ENCODE results near the gene MED9.
"Not testable (repeated sequence)": the region's sequence is repeated elsewhere in the genome, so short reads cannot be mapped to it uniquely, and the experiment has no call there.

Gene MED9

DNA sequence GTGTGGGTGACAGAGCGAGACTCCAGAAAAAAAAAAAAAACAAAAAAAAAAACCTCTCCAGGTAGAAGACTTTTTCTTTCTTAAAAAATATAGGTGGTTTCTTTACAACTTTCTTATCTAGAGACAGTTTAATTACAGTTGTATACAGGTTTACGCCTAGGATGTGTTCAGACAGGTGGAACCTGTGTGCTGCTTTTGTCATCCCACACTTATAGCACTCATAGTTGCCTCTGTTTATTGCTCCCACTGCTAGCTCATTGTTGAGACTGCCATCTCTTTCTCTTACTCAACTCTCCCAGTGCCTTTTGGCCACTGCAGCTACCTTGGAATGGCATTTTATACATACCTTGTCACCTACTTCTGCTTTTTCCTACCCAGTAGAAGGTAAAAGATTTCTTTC, 19.1 kb upstream of the MED9 start:
- no peaks in the 10 kb centered on the region for H3K9me3 ChIP-seq (ENCODE audit: control insufficient read depth, insufficient read depth, low read length)
- no peaks in the 10 kb centered on the region for H3K27me3 ChIP-seq (ENCODE audit: control insufficient read depth, insufficient read depth, low read length)
- no peak overlapping the region for H3K4me3 ChIP-seq (ENCODE audit: low read depth, low read length)
- H3K9ac ChIP-seq (ENCODE audit: low read depth, low read length), result no peak overlapping the region
- no peaks in the 10 kb centered on the region for H3K4me1 ChIP-seq (ENCODE audit: control insufficient read depth, insufficient read depth, low read length)
- no peaks in the 10 kb centered on the region for H3K36me3 ChIP-seq (ENCODE audit: control insufficient read depth, insufficient read depth, low read length)

DNA sequence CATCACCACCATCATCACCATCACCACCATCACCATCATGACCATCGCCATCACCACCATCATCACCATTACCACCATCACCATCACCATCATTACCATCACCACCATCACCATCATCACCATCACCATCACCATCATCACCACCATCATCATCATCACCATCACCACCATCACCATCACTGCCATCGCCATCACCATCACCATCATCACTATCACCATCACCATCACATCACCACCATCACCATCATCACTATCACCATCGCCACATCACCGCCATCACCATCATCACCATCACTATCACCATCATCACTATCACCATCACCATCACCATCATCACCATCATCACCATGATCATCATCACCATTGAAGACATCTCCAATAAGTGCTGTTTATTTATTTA, 16.8 kb upstream of the MED9 start:
- no peaks in the 10 kb centered on the region for H3K4me1 ChIP-seq (ENCODE audit: control insufficient read depth, insufficient read depth, low read length)
- no peaks in the 10 kb centered on the region for H3K36me3 ChIP-seq (ENCODE audit: control insufficient read depth, insufficient read depth, low read length)
- no peak overlapping the region for H3K4me3 ChIP-seq (ENCODE audit: low read depth, low read length)
- no peak overlapping the region for H3K9ac ChIP-seq (ENCODE audit: low read depth, low read length)
- no peaks in the 10 kb centered on the region for H3K9me3 ChIP-seq (ENCODE audit: control insufficient read depth, insufficient read depth, low read length)
- no peaks in the 10 kb centered on the region for H3K27me3 ChIP-seq (ENCODE audit: control insufficient read depth, insufficient read depth, low read length)

DNA sequence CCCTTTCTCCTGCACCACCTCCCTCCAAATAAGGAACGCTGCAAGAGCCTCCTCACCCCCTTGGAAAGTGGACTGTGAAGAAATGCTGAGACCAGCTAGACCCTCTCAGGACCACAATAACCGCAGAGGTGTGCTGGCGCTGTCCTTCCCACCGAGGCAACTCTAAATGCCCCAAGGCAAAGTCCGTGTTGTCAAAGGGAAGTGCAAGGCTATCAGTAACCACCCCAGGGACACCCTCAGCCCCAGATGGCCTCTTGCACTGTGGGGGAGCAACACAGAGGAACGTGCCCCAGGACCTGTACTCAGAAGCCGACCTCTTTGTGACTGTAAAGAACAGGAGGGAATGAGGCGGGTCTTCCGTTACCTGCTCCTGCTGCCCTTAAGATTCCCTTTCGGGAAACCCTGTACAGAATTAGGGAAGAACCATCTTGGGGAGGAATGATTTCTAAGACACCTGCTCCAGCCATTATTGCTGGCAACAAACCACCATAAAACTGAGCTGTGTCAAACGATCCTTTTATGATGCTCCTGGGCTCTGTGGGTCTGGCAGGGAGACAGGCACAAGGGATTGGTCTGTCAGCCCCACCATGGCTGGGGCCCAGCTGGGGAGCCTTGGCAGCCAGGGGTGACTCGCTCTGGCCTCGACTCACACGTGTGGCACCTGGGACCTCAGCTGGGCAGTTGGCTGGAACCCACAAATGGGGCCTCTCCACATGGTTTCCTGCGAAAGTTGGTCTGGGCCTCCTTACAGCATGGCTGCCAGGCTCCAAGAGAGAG, 14.6 kb upstream of the MED9 start:
- Histone ChIP-seq H3K27me3 (ENCODE audit: control insufficient read depth, insufficient read depth, low read length) (no peaks in the 10 kb centered on the region), H3K36me3 (ENCODE audit: control insufficient read depth, insufficient read depth, low read length) (no peaks in the 10 kb centered on the region)

DNA sequence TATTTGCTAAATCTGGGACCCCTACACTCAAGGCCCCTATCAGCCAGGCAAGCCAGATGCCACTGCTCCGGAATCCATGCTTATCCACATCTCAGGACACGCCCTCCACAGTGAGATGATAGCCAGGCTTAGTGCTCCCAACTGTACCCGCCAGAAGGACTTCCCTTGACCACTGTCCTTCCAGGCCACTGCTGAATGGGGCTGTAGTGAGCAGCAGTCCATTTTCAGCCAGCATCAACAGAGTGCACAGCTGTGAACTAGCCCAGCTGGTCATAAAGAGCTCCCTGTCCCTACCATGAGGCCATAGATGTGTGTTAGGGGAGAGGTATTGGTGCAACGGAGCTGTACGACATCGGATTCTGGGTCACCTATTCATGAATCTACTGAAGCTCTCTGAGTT, 13.0 kb upstream of the MED9 start:
- Histone ChIP-seq H3K4me3 (ENCODE audit: low read depth, low read length) (no peak overlapping the region), H3K9me3 (ENCODE audit: control insufficient read depth, insufficient read depth, low read length) (no peaks in the 10 kb centered on the region), H3K36me3 (ENCODE audit: control insufficient read depth, insufficient read depth, low read length) (no peaks in the 10 kb centered on the region), H3K4me1 (ENCODE audit: control insufficient read depth, insufficient read depth, low read length) (no peaks in the 10 kb centered on the region), H3K27me3 (ENCODE audit: control insufficient read depth, insufficient read depth, low read length) (no peaks in the 10 kb centered on the region), H3K9ac (ENCODE audit: low read depth, low read length) (no peak overlapping the region)

More for the DNA sequence above, 14.6 kb upstream of the MED9 start:
- H3K9ac ChIP-seq (ENCODE audit: low read depth, low read length), result no peak overlapping the region
- no peaks in the 10 kb centered on the region for H3K9me3 ChIP-seq (ENCODE audit: control insufficient read depth, insufficient read depth, low read length)
- no peaks in the 10 kb centered on the region for H3K4me1 ChIP-seq (ENCODE audit: control insufficient read depth, insufficient read depth, low read length)
- H3K4me3 ChIP-seq (ENCODE audit: low read depth, low read length), result no peak overlapping the region

DNA sequence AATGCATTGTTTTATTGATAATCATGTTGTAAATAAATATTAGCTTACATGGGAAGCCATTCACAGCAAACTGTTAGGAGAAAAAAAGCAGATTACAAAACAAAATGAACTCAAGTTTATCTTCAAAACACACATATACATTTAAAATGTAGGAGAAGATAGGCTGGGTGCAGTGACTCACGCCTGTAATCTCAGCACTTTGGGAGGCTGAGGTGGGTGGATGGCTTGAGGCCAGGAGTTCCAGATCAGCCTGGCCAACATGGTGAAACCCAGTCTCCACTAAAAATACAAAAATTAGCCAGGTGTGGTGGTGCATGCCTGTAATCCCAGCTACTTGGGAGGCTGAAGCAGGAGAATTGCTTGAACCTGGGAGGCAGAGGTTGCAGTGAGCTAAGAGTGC, 10.9 kb upstream of the MED9 start:
- H3K4me3 ChIP-seq (ENCODE audit: low read depth, low read length); H3K9ac ChIP-seq (ENCODE audit: low read depth, low read length); H3K27me3 ChIP-seq (ENCODE audit: control insufficient read depth, insufficient read depth, low read length); H3K36me3 ChIP-seq (ENCODE audit: control insufficient read depth, insufficient read depth, low read length); H3K4me1 ChIP-seq (ENCODE audit: control insufficient read depth, insufficient read depth, low read length); H3K9me3 ChIP-seq (ENCODE audit: control insufficient read depth, insufficient read depth, low read length): not testable (repeated sequence)

DNA sequence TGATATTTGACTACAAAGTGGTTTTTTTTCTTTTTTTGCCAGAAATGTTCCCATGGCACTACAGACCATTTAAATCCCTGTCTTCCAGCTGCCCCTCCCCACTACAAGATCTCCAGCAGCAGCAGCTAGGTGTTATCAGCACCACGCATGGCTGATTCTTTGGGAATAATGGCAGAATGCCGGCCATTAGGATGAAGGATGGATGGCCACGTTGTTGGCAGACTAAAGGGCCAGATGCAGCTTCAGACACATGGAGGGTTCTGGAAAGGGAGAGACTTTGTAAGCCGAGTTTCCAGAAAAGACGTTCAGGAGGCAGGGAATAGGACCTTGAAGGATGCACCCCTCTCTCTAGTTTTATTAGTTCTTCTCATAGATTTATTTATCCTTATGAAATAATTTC, 10.3 kb upstream of the MED9 start:
- H3K36me3 ChIP-seq (ENCODE audit: control insufficient read depth, insufficient read depth, low read length), result no peaks in the 10 kb centered on the region
- no peaks in the 10 kb centered on the region for H3K4me1 ChIP-seq (ENCODE audit: control insufficient read depth, insufficient read depth, low read length)
- H3K4me3 ChIP-seq (ENCODE audit: low read depth, low read length), result no peak overlapping the region
- H3K9ac ChIP-seq (ENCODE audit: low read depth, low read length), result no peak overlapping the region
- no peaks in the 10 kb centered on the region for H3K27me3 ChIP-seq (ENCODE audit: control insufficient read depth, insufficient read depth, low read length)
- no peaks in the 10 kb centered on the region for H3K9me3 ChIP-seq (ENCODE audit: control insufficient read depth, insufficient read depth, low read length)

DNA sequence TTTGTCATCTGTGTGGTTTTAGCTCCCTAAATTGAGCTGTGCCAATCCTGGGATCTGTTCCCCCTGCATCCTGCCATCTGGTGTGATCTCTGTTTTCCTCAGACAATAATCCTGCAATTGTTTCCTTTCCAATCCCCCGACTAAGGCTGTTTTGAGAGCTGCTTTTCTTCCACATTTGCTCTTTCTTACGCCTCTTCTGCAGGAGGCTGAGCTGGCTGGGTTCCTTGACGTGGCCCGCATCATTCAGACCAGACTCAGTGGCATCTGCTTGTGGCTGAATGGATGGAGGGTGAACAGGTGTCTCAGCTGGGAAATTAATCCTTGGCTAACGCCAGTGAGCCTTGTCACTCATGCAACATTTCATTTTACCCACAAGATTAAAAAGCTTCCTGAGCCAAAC, 9.8 kb upstream of the MED9 start:
- H3K36me3 ChIP-seq (ENCODE audit: control insufficient read depth, insufficient read depth, low read length), result no peaks in the 10 kb centered on the region
- H3K4me3 ChIP-seq (ENCODE audit: low read depth, low read length), result no peak overlapping the region
- H3K27me3 ChIP-seq (ENCODE audit: control insufficient read depth, insufficient read depth, low read length), result no peaks in the 10 kb centered on the region
- no peak overlapping the region for H3K9ac ChIP-seq (ENCODE audit: low read depth, low read length)
- no peaks in the 10 kb centered on the region for H3K4me1 ChIP-seq (ENCODE audit: control insufficient read depth, insufficient read depth, low read length)
- no peaks in the 10 kb centered on the region for H3K9me3 ChIP-seq (ENCODE audit: control insufficient read depth, insufficient read depth, low read length)

DNA sequence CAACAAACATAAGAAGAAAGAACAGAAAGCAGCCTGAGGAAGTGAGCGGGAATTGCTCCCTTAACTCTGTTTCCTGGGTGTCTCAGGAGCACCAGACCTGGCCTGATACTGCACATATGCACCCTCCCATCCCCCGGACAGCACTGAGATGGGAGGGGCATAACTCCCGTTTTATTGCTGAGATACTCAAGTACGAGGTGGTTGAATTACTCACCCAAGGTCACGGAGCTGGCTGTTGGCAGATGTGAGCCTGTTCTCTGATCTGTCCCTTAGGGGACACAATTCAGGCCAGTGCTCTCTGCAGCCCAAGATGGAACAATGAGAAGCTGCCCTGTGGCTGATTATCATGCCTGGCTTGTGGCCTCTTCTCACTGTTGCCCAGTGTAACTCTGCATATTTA, 9.1 kb upstream of the MED9 start:
- no peaks in the 10 kb centered on the region for H3K4me1 ChIP-seq (ENCODE audit: control insufficient read depth, insufficient read depth, low read length)

DNA sequence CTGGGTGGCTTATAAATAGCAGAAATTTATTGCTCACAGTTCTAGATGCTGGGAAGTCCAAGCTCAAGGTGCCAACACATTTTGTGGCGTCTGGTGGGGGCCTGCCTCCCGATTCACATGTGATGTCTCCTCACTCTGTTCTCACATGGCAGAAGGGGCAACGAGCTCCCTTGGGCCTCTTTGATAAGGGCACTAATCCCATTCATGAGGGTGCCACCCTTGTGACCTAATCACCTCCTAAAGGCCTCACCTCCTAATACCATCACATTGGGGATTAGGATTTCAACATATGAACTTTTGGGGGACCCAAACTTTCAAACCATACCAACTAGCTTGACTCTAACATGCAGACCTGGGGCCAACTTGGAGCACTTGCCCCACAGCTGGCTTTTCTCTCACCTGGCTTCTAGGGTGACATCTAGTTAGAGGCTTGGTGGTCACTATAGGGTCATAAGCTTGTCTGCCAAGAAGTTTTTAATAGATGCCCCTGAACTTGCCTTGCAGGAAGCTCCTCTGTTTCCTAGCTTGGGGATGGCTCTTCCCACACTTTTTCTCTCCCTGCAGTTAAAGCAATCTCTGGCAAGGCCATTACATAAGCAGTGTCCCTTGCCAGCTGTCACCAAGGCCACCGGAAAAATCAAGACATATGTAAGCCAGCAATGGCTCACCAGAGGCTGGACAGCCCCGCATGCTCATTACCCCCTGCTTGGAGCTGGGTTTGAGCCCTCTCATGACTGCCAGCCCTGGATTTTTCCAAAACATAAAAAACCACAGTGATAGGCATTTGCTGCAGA, 8.4 kb upstream of the MED9 start:
- Histone ChIP-seq H3K4me3 (ENCODE audit: low read depth, low read length) (no peak overlapping the region), H3K9me3 (ENCODE audit: control insufficient read depth, insufficient read depth, low read length) (no peaks in the 10 kb centered on the region), H3K36me3 (ENCODE audit: control insufficient read depth, insufficient read depth, low read length) (no peaks in the 10 kb centered on the region), H3K27me3 (ENCODE audit: control insufficient read depth, insufficient read depth, low read length) (no peaks in the 10 kb centered on the region), H3K9ac (ENCODE audit: low read depth, low read length) (no peak overlapping the region), H3K4me1 (ENCODE audit: control insufficient read depth, insufficient read depth, low read length) (no peaks in the 10 kb centered on the region)

More for the DNA sequence above, 9.1 kb upstream of the MED9 start:
- H3K4me3 ChIP-seq (ENCODE audit: low read depth, low read length), result no peak overlapping the region
- no peaks in the 10 kb centered on the region for H3K36me3 ChIP-seq (ENCODE audit: control insufficient read depth, insufficient read depth, low read length)
- no peaks in the 10 kb centered on the region for H3K27me3 ChIP-seq (ENCODE audit: control insufficient read depth, insufficient read depth, low read length)
- H3K9me3 ChIP-seq (ENCODE audit: control insufficient read depth, insufficient read depth, low read length), result no peaks in the 10 kb centered on the region
- H3K9ac ChIP-seq (ENCODE audit: low read depth, low read length), result no peak overlapping the region

DNA sequence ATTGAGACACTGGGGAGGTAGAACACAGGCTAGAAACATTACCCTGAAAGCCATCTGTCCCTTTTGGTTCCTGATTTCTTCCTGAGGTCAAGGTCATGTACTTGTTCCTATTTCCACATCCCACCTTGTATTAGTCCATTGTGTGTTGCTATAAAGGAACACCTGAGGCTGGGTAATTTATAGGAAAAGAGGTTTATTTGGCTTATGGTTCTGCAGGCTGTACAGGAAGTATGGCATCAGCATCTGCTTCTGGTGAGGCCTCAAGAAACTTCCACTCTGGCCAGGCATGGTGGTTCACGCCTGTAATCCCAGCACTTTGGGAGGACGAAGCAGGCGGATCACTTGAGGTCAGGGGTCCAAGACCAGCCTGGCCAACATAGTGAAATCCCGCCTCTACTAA, 7.4 kb upstream of the MED9 start:
- Histone ChIP-seq H3K4me1 (ENCODE audit: control insufficient read depth, insufficient read depth, low read length) (no peaks in the 10 kb centered on the region), H3K9ac (ENCODE audit: low read depth, low read length) (no peak overlapping the region), H3K36me3 (ENCODE audit: control insufficient read depth, insufficient read depth, low read length) (no peaks in the 10 kb centered on the region), H3K4me3 (ENCODE audit: low read depth, low read length) (no peak overlapping the region), H3K27me3 (ENCODE audit: control insufficient read depth, insufficient read depth, low read length) (no peaks in the 10 kb centered on the region), H3K9me3 (ENCODE audit: control insufficient read depth, insufficient read depth, low read length) (no peaks in the 10 kb centered on the region)

DNA sequence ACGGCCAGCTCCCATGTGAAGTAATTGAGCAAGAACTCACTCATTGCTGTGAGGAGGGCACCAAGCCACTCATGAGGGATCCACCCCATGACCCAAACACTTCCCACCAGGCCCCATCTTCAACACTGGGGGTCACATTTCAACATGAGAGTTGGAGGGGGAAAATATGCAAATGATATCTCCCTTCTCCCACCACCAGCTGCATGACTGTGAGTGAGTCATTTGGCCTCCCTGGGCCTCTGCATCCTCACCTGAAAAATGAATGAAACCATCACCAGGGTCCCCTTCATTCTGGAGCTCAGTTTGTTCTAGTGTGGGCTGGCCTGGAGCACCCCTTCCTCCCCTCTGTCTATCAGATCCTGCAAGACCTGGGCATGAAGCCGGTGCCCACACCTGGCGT, 6.8 kb upstream of the MED9 start:
- Histone ChIP-seq H3K4me1 (ENCODE audit: control insufficient read depth, insufficient read depth, low read length) (no peaks in the 10 kb centered on the region), H3K4me3 (ENCODE audit: low read depth, low read length) (no peak overlapping the region), H3K27me3 (ENCODE audit: control insufficient read depth, insufficient read depth, low read length) (no peaks in the 10 kb centered on the region), H3K9ac (ENCODE audit: low read depth, low read length) (no peak overlapping the region), H3K9me3 (ENCODE audit: control insufficient read depth, insufficient read depth, low read length) (no peaks in the 10 kb centered on the region), H3K36me3 (ENCODE audit: control insufficient read depth, insufficient read depth, low read length) (no peaks in the 10 kb centered on the region)

DNA sequence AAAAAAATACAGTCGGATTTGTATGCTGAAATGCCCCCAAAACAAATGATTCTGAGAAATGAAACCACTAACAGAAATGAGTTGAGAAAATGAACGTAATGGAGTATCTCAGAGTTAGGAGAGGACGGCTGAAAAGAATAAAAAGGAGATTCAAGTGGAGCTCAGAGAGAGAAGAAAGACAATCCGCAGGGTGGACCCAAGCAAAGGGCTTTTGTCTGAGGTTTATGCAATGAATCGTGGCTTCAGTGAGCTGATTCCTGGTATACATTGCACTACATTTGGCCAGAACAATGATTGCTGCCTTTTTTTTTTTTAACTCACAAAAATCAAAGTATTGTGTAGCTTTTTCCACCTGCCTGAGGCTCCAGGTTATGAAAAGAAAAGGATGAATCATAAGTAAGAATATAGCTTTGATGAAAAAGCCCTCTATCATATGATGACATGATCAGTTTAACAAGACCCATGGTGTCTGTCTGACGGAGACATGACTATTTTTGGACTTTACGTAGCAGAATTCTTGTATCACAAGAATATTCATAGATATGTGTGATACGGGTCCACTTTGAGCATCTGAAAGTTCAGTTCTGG, 4.4 kb upstream of the MED9 start:
- H3K27me3 ChIP-seq (ENCODE audit: control insufficient read depth, insufficient read depth, low read length), result no peaks in the 10 kb centered on the region
- H3K4me3 ChIP-seq (ENCODE audit: low read depth, low read length), result no peak overlapping the region
- peaks cover 3% of the 10 kb centered on the region for H3K36me3 ChIP-seq (ENCODE audit: control insufficient read depth, insufficient read depth, low read length)
- no peak overlapping the region for H3K9ac ChIP-seq (ENCODE audit: low read depth, low read length)
- no peaks in the 10 kb centered on the region for H3K9me3 ChIP-seq (ENCODE audit: control insufficient read depth, insufficient read depth, low read length)
- H3K4me1 ChIP-seq (ENCODE audit: control insufficient read depth, insufficient read depth, low read length), result no peaks in the 10 kb centered on the region
